GM12891 (cell line): ENCODE results near the gene AUH.

Source experiments
- DNase-seq: peaks from one replicate; pipeline ENCODE4 v3.0.0; 2011; ENCODE audit warnings: low spot score; ENCODE audit not compliant: insufficient read length
- FAIRE-seq: peaks from 2 replicates; lab custom pipeline; 2011; peaks lifted over from hg19 to GRCh38; lab: Jason Lieb, UNC
- PAX5 ChIP-seq: IDR thresholded peaks from 2 replicates; pipeline ENCODE4 v1.6.1; 2011; ENCODE audit warnings: low read length, moderate library complexity, mild to moderate bottlenecking; ENCODE audit not compliant: insufficient read depth, severe bottlenecking
- POLR2A ChIP-seq: IDR thresholded peaks from 2 replicates; pipeline ENCODE4 v1.6.1; 2011; ENCODE audit warnings: low read depth, low read length, control low read depth
- POLR2AphosphoS5 ChIP-seq: IDR thresholded peaks from 2 replicates; pipeline ENCODE4 v1.6.1; 2011; ENCODE audit warnings: low read depth, low read length, control low read depth
- POU2F2 ChIP-seq: IDR thresholded peaks from 2 replicates; pipeline ENCODE4 v1.6.1; 2011; ENCODE audit warnings: low read depth, mild to moderate bottlenecking, control low read depth, low read length, moderate library complexity
- SPI1 ChIP-seq: IDR thresholded peaks from 2 replicates; pipeline ENCODE4 v1.6.1; 2011; ENCODE audit warnings: low read depth, low read length, control low read depth
- TAF1 ChIP-seq: IDR thresholded peaks from 2 replicates; pipeline ENCODE4 v1.6.1; 2011; ENCODE audit warnings: low read depth, low read length, control low read depth

The AUH gene

DNA sequence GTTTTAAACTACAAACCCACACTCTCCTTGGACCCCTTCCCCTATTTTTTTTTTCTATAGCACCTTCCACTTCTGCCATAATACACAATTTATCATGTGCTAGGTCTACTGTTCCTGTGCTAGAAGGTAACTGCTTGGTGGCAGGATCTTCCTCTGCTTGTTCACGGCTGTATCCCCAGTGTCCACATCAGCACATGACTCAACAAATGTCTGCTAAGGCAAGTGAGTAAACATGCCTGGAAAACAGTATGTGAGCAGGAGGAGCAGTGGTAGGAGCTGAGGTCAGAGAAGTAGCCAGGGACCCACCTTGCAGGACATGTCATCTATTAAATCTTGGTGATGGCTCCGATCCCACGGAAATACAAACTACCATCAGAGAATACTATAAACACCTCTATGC lies 79.4 kb downstream of the AUH start:
- DNase-seq (no peak), FAIRE-seq (no peak)
- no peak for TF ChIP-seq POU2F2
- TF ChIP-seq PAX5, result no peak
- no peak for TF ChIP-seq POLR2AphosphoS5
- TF ChIP-seq SPI1, result no peak
- TF ChIP-seq POLR2A, result no peak
- no peak for TF ChIP-seq TAF1

DNA sequence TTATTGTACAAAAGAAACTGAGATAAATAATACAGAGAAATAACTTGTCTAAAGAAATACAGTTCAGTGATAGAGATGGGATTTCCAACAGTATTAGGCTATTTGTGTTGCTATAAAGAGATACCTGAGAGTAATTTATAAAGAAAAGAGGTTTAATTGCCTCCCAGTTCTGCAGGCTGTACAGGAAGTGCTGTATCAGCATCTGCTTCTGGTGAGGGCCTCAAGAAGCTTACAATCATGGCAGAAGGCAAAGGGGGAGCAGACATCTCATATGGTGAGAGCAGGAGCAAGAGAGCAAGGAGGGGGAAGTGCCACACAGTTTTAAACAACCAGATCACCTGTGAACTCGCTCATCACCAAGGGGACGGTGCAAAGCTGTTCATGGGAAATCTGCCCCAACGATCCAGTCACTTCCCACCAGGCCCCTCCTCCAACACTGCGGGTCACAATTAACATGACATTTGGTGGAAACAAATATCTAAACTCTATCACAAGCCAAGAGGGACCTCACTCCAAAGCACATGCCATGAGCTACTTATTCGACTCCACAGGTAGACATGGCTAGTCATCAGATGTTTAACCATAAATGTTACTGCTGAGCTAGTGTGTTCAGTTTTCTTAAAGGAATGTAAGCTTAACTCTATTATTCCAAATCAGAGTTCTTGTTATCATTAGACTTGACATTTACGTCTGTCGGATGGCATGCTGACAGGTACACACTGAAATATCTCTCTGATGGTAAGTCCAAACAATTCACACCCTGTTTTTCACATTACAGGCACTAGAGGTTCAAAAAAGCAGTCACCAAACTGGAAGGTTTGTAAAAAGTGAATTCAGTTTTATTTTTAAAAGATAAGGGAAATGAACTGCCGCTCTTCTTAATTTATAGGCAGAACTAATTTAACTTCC lies 82.2 kb downstream of the AUH start:
- no peak for FAIRE-seq
- DNase-seq, result no peak
- TF ChIP-seq POU2F2, result no peak
- no peak for TF ChIP-seq SPI1
- TF ChIP-seq POLR2A, result no peak
- TF ChIP-seq POLR2AphosphoS5, result no peak
- TF ChIP-seq TAF1, result no peak
- no peak for TF ChIP-seq PAX5

GRCh38 chr9:91276513-91276912 lies 85.2 kb downstream of the AUH start:
- FAIRE-seq, result no peak
- TF ChIP-seq SPI1 (no peak), POU2F2 (no peak), POLR2A (no peak), TAF1 (no peak), POLR2AphosphoS5 (no peak), PAX5 (no peak)
- DNase-seq, result no peak

- TF ChIP-seq POLR2A (no peak), SPI1 (no peak), TAF1 (no peak), POLR2AphosphoS5 (no peak), POU2F2 (no peak), PAX5 (no peak)
- DNase-seq (no peak), FAIRE-seq (peak; percentile 9)
These were observed 86.1 kb downstream of the AUH start for GRCh38 chr9:91275655-91276054.

DNA sequence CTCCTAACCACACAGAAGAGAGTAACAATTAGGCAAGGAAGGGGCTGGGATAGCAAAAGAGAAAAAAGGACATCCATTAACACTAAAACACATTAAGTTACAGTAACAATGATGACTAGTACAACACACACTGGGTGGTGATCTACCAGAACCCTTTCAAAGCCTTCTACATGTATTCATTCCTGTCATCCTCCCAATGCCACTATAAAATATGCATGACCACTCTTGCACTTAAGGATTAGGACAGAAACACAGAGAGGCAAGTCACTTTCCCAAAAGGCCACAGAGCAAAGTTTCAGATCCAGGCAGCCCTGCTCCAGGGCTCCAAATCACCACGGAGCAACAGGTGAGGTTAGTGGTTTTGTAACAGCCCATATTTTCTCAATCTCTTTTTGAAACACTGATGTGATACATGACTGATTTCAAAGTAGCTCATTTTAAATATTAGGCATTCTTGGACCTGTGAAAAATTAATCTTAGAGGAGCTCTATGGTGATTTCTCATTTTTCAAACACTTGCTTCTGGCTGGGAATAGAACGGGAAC lies 86.7 kb downstream of the AUH start:
- peak; percentile 70 for FAIRE-seq
- TF ChIP-seq POLR2AphosphoS5 (no peak), POLR2A (no peak), SPI1 (no peak), POU2F2 (no peak), TAF1 (no peak), PAX5 (no peak)

GRCh38 chr9:91273853-91274552 lies 87.7 kb downstream of the AUH start:
- FAIRE-seq (peak; percentile 51), DNase-seq (no peak)
- TF ChIP-seq POLR2AphosphoS5 (no peak), PAX5 (no peak), SPI1 (peak; percentile 81)

More for the DNA sequence above, 86.7 kb downstream of the AUH start:
- no peak for DNase-seq

GRCh38 chr9:91271156-91271555 lies 90.6 kb downstream of the AUH start:
- TF ChIP-seq TAF1 (no peak), POLR2A (no peak), SPI1 (no peak), POLR2AphosphoS5 (no peak), POU2F2 (no peak), PAX5 (no peak)
- no peak for FAIRE-seq
- DNase-seq, result no peak

DNA sequence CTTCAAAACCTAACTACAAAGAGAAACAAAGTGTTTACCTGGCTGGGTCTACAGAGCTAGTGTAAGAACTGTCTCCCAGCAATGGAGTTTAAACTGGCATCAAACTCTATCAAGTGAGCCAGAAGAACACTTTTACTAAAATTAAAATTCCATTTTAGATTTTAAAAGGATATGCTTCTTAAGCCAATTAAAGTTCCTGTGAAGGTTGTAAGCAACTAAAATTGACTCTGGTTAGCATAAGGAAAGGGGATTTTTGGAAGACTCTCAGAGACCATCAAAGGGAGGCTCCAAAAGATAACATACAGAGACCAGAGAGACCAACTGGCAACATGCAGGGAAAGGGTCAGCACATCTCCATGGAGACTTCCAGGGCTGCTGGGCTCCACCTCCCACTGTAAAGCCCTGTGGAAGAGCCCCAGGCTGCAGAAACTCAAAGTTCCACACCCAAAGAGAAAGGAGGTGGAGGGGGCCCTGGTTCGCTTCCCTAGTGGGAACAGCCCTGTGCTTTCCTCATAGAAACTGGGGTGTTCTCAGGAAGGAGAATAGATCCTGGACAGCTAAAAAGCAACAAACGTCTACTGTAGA lies 91.7 kb downstream of the AUH start:
- DNase-seq (no peak), FAIRE-seq (no peak)
- TF ChIP-seq PAX5, result no peak
- no peak for TF ChIP-seq TAF1
- no peak for TF ChIP-seq SPI1
- no peak for TF ChIP-seq POU2F2
- no peak for TF ChIP-seq POLR2A
- TF ChIP-seq POLR2AphosphoS5, result no peak

GRCh38 chr9:91266448-91266847 lies 95.3 kb downstream of the AUH start:
- FAIRE-seq (no peak), DNase-seq (no peak)
- TF ChIP-seq TAF1 (no peak), PAX5 (no peak), POU2F2 (no peak)
